Measurements from ENCODE around the gene USH2A. TPM values are rescaled to one million over a fixed set of nuclear protein-coding genes. Genes with fewer than 3 reads are reported as not detected.

USH2A gene
- total RNA-seq, 1 donor from 2014 or later, result not detected

GRCh38 chr1:215891266-215892057 lies 531.8 kb downstream of the USH2A start:
- H3K27me3 Mint-ChIP-seq (ENCODE audit: insufficient read depth), result no peaks in the 10 kb centered on the region
- no peaks in the 10 kb centered on the region for H3K36me3 Mint-ChIP-seq (ENCODE audit: low read depth)
- intact Hi-C loops (cut with micrococcal nuclease), result no loop called here
- H3K4me3 Mint-ChIP-seq, result no peak overlapping the region
- H3K9me3 Mint-ChIP-seq, result peaks cover 4% of the 10 kb centered on the region
- no peak overlapping the region for H3K27ac Mint-ChIP-seq
- H3K4me1 Mint-ChIP-seq (ENCODE audit: low read depth), result no peaks in the 10 kb centered on the region
- DNase-seq (ENCODE audit: low spot score), result no peak

GRCh38 chr1:215890438-215890837 lies 532.8 kb downstream of the USH2A start:
- H3K36me3 Mint-ChIP-seq (ENCODE audit: low read depth), result no peaks in the 10 kb centered on the region
- no peaks in the 10 kb centered on the region for H3K27me3 Mint-ChIP-seq (ENCODE audit: insufficient read depth)
- peaks cover 4% of the 10 kb centered on the region for H3K9me3 Mint-ChIP-seq
- intact Hi-C loops (cut with micrococcal nuclease), result no loop called here
- no peak overlapping the region for H3K27ac Mint-ChIP-seq
- no peak for DNase-seq (ENCODE audit: low spot score)
- H3K4me1 Mint-ChIP-seq (ENCODE audit: low read depth), result no peaks in the 10 kb centered on the region
- H3K4me3 Mint-ChIP-seq, result no peak overlapping the region

- H3K36me3 Mint-ChIP-seq (ENCODE audit: low read depth), result no peaks in the 10 kb centered on the region
- H3K27ac Mint-ChIP-seq, result no peak overlapping the region
- no peak for DNase-seq (ENCODE audit: low spot score)
- H3K9me3 Mint-ChIP-seq, result peaks cover 4% of the 10 kb centered on the region
- H3K4me1 Mint-ChIP-seq (ENCODE audit: low read depth), result no peaks in the 10 kb centered on the region
- H3K27me3 Mint-ChIP-seq (ENCODE audit: insufficient read depth), result no peaks in the 10 kb centered on the region
- intact Hi-C loops (cut with micrococcal nuclease), result no loop called here
- no peak overlapping the region for H3K4me3 Mint-ChIP-seq
These were observed 533.4 kb downstream of the USH2A start for GRCh38 chr1:215889871-215890270.

GRCh38 chr1:215888159-215888558 lies 535.1 kb downstream of the USH2A start:
- Mint-ChIP-seq H3K9me3 (peaks cover 4% of the 10 kb centered on the region), H3K27ac (no peak overlapping the region), H3K27me3 (ENCODE audit: insufficient read depth) (no peaks in the 10 kb centered on the region), H3K36me3 (ENCODE audit: low read depth) (no peaks in the 10 kb centered on the region), H3K4me1 (ENCODE audit: low read depth) (no peaks in the 10 kb centered on the region), H3K4me3 (no peak overlapping the region)
- intact Hi-C loops (cut with micrococcal nuclease), result no loop called here
- DNase-seq (ENCODE audit: low spot score), result no peak

- Mint-ChIP-seq H3K27ac (no peak overlapping the region), H3K36me3 (ENCODE audit: low read depth) (no peaks in the 10 kb centered on the region), H3K27me3 (ENCODE audit: insufficient read depth) (no peaks in the 10 kb centered on the region), H3K9me3 (peaks cover 4% of the 10 kb centered on the region), H3K4me1 (ENCODE audit: low read depth) (no peaks in the 10 kb centered on the region), H3K4me3 (no peak overlapping the region)
- intact Hi-C loops (cut with micrococcal nuclease), result no loop called here
- no peak for DNase-seq (ENCODE audit: low spot score)
These were observed 535.6 kb downstream of the USH2A start for GRCh38 chr1:215887627-215888026.

- no peaks in the 10 kb centered on the region for H3K36me3 Mint-ChIP-seq (ENCODE audit: low read depth)
- DNase-seq (ENCODE audit: low spot score), result no peak
- peaks cover 7% of the 10 kb centered on the region for H3K9me3 Mint-ChIP-seq
- no peaks in the 10 kb centered on the region for H3K27me3 Mint-ChIP-seq (ENCODE audit: insufficient read depth)
- intact Hi-C loops (cut with micrococcal nuclease), result no loop called here
- no peak overlapping the region for H3K27ac Mint-ChIP-seq
- H3K4me3 Mint-ChIP-seq, result no peak overlapping the region
- no peaks in the 10 kb centered on the region for H3K4me1 Mint-ChIP-seq (ENCODE audit: low read depth)
These were observed 540.2 kb downstream of the USH2A start for GRCh38 chr1:215883004-215883403.

- intact Hi-C loops (cut with micrococcal nuclease), result no loop called here
- Mint-ChIP-seq H3K36me3 (ENCODE audit: low read depth) (no peaks in the 10 kb centered on the region), H3K9me3 (peaks cover 4% of the 10 kb centered on the region), H3K4me1 (ENCODE audit: low read depth) (no peaks in the 10 kb centered on the region), H3K4me3 (no peak overlapping the region), H3K27ac (no peak overlapping the region), H3K27me3 (ENCODE audit: insufficient read depth) (no peaks in the 10 kb centered on the region)
- DNase-seq (ENCODE audit: low spot score), result no peak
These were observed 544.4 kb downstream of the USH2A start for GRCh38 chr1:215878843-215879242.

- Mint-ChIP-seq H3K4me1 (ENCODE audit: low read depth) (no peaks in the 10 kb centered on the region), H3K27me3 (ENCODE audit: insufficient read depth) (no peaks in the 10 kb centered on the region), H3K9me3 (peaks cover 4% of the 10 kb centered on the region), H3K36me3 (ENCODE audit: low read depth) (no peaks in the 10 kb centered on the region), H3K4me3 (no peak overlapping the region), H3K27ac (no peak overlapping the region)
- intact Hi-C loops (cut with micrococcal nuclease), result no loop called here
- DNase-seq (ENCODE audit: low spot score), result no peak
These were observed 545.1 kb downstream of the USH2A start for GRCh38 chr1:215878128-215878527.

GRCh38 chr1:215877452-215877951 lies 545.7 kb downstream of the USH2A start:
- Mint-ChIP-seq H3K4me1 (ENCODE audit: low read depth) (no peaks in the 10 kb centered on the region), H3K9me3 (peaks cover 4% of the 10 kb centered on the region), H3K27ac (no peak overlapping the region), H3K36me3 (ENCODE audit: low read depth) (no peaks in the 10 kb centered on the region), H3K27me3 (ENCODE audit: insufficient read depth) (no peaks in the 10 kb centered on the region), H3K4me3 (no peak overlapping the region)
- no peak for DNase-seq (ENCODE audit: low spot score)
- intact Hi-C loops (cut with micrococcal nuclease), result no loop called here

- Mint-ChIP-seq H3K36me3 (ENCODE audit: low read depth) (no peaks in the 10 kb centered on the region), H3K27me3 (ENCODE audit: insufficient read depth) (no peaks in the 10 kb centered on the region), H3K9me3 (peaks cover 4% of the 10 kb centered on the region), H3K4me1 (ENCODE audit: low read depth) (no peaks in the 10 kb centered on the region), H3K27ac (no peak overlapping the region), H3K4me3 (no peak overlapping the region)
- DNase-seq (ENCODE audit: low spot score), result no peak
- intact Hi-C loops (cut with micrococcal nuclease), result no loop called here
These were observed 547.5 kb downstream of the USH2A start for GRCh38 chr1:215875712-215876111.

GRCh38 chr1:215875236-215875635 lies 548.0 kb downstream of the USH2A start:
- Mint-ChIP-seq H3K4me1 (ENCODE audit: low read depth) (no peaks in the 10 kb centered on the region), H3K4me3 (no peak overlapping the region), H3K9me3 (peaks cover 2% of the 10 kb centered on the region), H3K27ac (no peak overlapping the region), H3K36me3 (ENCODE audit: low read depth) (no peaks in the 10 kb centered on the region), H3K27me3 (ENCODE audit: insufficient read depth) (no peaks in the 10 kb centered on the region)
- DNase-seq (ENCODE audit: low spot score), result no peak
- intact Hi-C loops (cut with micrococcal nuclease), result no loop called here

GRCh38 chr1:215872658-215873057 lies 550.6 kb downstream of the USH2A start:
- DNase-seq (ENCODE audit: low spot score), result no peak
- no peaks in the 10 kb centered on the region for H3K4me1 Mint-ChIP-seq (ENCODE audit: low read depth)
- intact Hi-C loops (cut with micrococcal nuclease), result no loop called here
- H3K9me3 Mint-ChIP-seq, result no peaks in the 10 kb centered on the region
- H3K27ac Mint-ChIP-seq, result no peak overlapping the region
- H3K4me3 Mint-ChIP-seq, result no peak overlapping the region
- no peaks in the 10 kb centered on the region for H3K36me3 Mint-ChIP-seq (ENCODE audit: low read depth)
- no peaks in the 10 kb centered on the region for H3K27me3 Mint-ChIP-seq (ENCODE audit: insufficient read depth)

- H3K4me3 Mint-ChIP-seq, result no peak overlapping the region
- intact Hi-C loops (cut with micrococcal nuclease), result no loop called here
These were observed 554.7 kb downstream of the USH2A start for GRCh38 chr1:215868500-215868899.

GRCh38 chr1:215865060-215865459 lies 558.2 kb downstream of the USH2A start:
- no peaks in the 10 kb centered on the region for H3K9me3 Mint-ChIP-seq
- no peak overlapping the region for H3K4me3 Mint-ChIP-seq
- no peak overlapping the region for H3K27ac Mint-ChIP-seq
- no peaks in the 10 kb centered on the region for H3K27me3 Mint-ChIP-seq (ENCODE audit: insufficient read depth)
- intact Hi-C loops (cut with micrococcal nuclease), result no loop called here
- DNase-seq (ENCODE audit: low spot score), result no peak
- no peaks in the 10 kb centered on the region for H3K4me1 Mint-ChIP-seq (ENCODE audit: low read depth)
- H3K36me3 Mint-ChIP-seq (ENCODE audit: low read depth), result no peaks in the 10 kb centered on the region

More at GRCh38 chr1:215868500-215868899, 554.7 kb downstream of the USH2A start:
- H3K27ac Mint-ChIP-seq, result no peak overlapping the region
- no peak for DNase-seq (ENCODE audit: low spot score)
- no peaks in the 10 kb centered on the region for H3K9me3 Mint-ChIP-seq
- no peaks in the 10 kb centered on the region for H3K36me3 Mint-ChIP-seq (ENCODE audit: low read depth)
- no peaks in the 10 kb centered on the region for H3K4me1 Mint-ChIP-seq (ENCODE audit: low read depth)
- H3K27me3 Mint-ChIP-seq (ENCODE audit: insufficient read depth), result no peaks in the 10 kb centered on the region

Data from activated T-helper 1 cell treated with anti-CD3 and anti-CD28 coated beads, Interleukin-12 subunit alpha, Interleukin-12 subunit beta, Interleukin-2, Interleukin-4 antibody, amounts not matched to agents 30 ng/mL and 10 ng/mL and 1 ng/mL, durations not matched to agents 14 hours and 24 hours and 36 hours (primary cell).